ENCODE data around the gene PHRF1. TPM values are rescaled to one million over a fixed set of nuclear protein-coding genes. Genes with fewer than 3 reads are reported as not detected.

Gene PHRF1
- total RNA-seq, 4 donors from 2014 or later = 18.3 to 31.0 (median 19.3) TPM

DNA sequence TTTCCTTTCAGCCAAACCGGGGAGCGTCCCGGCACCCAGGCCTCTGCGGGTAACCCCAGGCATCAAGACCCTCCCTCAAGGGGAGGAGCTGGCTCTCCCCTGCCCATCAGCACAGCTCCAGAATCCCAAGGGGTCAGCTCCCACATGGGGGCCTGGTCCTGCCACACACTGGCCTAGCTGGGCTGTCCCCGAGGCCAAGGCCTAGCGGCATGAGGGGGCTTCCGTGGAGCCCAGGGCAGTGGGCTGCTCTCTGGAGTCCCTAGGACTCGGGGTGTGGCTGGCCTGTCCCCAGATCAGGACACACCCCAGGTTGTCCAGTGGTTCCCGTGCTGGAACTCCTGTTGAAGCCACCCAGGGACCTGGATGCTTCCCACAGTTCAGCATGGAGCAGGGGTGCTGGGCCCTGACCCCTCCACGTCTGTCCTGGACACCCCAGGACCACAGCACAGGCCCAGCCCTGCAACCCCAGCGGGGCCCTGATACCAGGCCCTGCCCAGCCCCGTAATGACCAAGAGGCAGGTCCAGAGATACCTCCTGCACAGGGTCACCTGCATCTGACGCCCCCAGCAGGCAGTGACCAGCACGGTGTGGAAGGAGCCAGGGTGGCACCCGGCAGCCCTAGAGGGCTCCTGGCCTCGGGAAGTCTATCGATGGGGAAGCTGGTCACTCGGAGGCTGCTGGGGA lies 46.4 kb upstream of the PHRF1 start:
- TF ChIP-seq, protein P1, sequence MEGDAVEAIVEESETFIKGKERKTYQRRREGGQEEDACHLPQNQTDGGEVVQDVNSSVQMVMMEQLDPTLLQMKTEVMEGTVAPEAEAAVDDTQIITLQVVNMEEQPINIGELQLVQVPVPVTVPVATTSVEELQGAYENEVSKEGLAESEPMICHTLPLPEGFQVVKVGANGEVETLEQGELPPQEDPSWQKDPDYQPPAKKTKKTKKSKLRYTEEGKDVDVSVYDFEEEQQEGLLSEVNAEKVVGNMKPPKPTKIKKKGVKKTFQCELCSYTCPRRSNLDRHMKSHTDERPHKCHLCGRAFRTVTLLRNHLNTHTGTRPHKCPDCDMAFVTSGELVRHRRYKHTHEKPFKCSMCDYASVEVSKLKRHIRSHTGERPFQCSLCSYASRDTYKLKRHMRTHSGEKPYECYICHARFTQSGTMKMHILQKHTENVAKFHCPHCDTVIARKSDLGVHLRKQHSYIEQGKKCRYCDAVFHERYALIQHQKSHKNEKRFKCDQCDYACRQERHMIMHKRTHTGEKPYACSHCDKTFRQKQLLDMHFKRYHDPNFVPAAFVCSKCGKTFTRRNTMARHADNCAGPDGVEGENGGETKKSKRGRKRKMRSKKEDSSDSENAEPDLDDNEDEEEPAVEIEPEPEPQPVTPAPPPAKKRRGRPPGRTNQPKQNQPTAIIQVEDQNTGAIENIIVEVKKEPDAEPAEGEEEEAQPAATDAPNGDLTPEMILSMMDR (IDR thresholded peaks at IDR 0.05) = no peak
- no peak for TF ChIP-seq POLR2A (IDR thresholded peaks at IDR 0.05)
- 83 to 87% methylated on average over 1 to 3 of the region's 18 CpGs for WGBS, 2 donors
- peaks cover 17 to 20% of the 10 kb centered on the region in 2 donors for H3K36me3 ChIP-seq

DNA sequence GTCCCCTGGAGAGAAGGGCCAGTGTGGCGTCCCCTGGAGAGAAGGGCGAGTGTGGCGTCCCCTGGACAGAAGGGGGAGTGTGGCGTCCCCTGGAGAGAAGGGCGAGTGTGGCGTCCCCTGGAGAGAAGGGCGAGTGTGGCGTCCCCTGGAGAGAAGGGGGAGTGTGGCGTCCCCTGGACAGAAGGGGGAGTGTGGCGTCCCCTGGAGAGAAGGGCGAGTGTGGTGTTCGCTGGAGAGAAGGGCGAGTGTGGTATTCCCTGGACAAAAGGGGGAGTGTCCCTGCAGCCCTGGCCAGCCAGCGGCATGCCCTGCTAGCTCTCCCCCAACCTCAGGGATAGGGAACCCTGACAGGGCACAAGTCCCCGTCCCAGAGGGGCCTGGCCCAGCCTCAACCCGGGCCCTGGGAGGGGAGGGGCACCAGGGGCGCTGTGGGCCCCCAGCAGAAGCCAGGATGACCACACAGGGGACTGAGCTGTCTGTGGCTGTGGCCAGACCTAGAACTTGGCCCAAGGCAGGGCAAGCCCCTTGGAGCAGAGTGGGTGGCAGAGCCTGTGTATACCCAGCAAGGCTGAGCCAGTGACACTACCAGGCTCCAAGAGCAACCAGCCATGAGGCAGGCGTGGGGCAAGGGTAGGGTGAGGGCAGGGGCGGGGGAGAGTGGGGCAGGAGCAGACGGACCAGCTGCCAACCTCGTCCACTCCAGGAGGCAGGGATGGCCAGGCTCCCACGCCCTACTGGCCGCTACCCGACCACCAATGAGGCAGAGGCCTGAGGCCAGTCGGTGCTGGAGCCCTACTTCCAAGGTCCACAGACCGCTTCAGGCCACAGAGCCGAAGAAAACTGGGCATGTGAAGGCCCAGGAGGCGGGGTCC lies 45.1 kb upstream of the PHRF1 start:
- Histone ChIP-seq H3K4me3 (replicated peaks in 1 of 3) (no peak overlapping the region), H3K36me3 (peaks cover 17 to 20% of the 10 kb centered on the region in 2 donors), H3K27me3 (no peaks in the 10 kb centered on the region), H3K27ac (no peak overlapping the region), H3K9me3 (no peaks in the 10 kb centered on the region), H3K4me1 (peaks cover 8 to 19% of the 10 kb centered on the region in 2 donors)
- intact Hi-C loops (cut with DNase I) = no loop called here
- WGBS, 2 donors = 88 to 94% methylated on average over 12 to 26 of the region's 28 CpGs
- DNase-seq = no peak
- TF ChIP-seq, protein P1 (IDR thresholded peaks at IDR 0.05) = no peak
- TF ChIP-seq POLR2A (IDR thresholded peaks at IDR 0.05) = no peak

More for the DNA sequence above, 46.4 kb upstream of the PHRF1 start:
- Histone ChIP-seq H3K4me3 (replicated peaks in 1 of 3) (no peak overlapping the region), H3K27ac (no peak overlapping the region), H3K4me1 (peaks cover 5 to 15% of the 10 kb centered on the region in 2 donors), H3K27me3 (no peaks in the 10 kb centered on the region), H3K9me3 (no peaks in the 10 kb centered on the region)
- intact Hi-C loops (cut with DNase I) = no loop called here
- DNase-seq = no peak

DNA sequence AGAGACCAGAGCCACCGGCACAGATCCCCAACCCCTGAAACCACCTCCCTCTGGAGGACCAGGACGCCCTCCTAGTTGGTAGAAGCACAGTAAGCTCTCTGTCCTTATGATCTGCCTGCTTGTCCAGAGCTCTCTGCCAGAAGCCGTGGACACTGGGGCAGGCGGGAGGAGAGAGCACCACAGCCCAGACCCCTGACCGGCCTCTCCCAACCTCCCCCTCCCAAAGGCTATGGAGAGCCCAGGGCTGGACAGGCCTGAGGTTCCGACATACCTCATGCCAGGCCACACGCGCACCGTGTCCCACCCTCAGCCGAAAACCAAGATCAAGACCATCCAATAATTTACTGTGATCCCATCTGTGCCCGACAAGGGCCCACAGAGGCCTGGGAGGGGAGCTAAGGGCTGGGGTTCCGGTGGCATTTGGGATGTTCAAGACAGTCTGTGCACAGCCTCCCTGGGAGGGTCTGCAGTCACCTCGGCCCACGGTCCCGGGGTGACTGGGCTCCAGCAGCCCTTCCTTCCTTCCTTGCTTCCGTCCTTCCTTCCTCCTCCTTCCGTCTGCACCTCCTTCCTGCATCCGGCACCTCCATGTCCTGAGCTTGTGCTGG lies 44.2 kb upstream of the PHRF1 start:
- Histone ChIP-seq H3K4me3 (replicated peaks in 1 of 3) (no peak overlapping the region), H3K4me1 (peaks cover 17 to 27% of the 10 kb centered on the region in 2 donors), H3K9me3 (no peaks in the 10 kb centered on the region), H3K27me3 (no peaks in the 10 kb centered on the region), H3K36me3 (peaks cover 17 to 20% of the 10 kb centered on the region in 2 donors), H3K27ac (no peak overlapping the region)
- TF ChIP-seq POLR2A (IDR thresholded peaks at IDR 0.05) = no peak
- TF ChIP-seq, protein P1 (IDR thresholded peaks at IDR 0.05) = no peak
- WGBS, 2 donors = 80 to 90% methylated on average over 13 to 16 of the region's 18 CpGs
- DNase-seq = no peak
- intact Hi-C loops (cut with DNase I) = no loop called here

DNA sequence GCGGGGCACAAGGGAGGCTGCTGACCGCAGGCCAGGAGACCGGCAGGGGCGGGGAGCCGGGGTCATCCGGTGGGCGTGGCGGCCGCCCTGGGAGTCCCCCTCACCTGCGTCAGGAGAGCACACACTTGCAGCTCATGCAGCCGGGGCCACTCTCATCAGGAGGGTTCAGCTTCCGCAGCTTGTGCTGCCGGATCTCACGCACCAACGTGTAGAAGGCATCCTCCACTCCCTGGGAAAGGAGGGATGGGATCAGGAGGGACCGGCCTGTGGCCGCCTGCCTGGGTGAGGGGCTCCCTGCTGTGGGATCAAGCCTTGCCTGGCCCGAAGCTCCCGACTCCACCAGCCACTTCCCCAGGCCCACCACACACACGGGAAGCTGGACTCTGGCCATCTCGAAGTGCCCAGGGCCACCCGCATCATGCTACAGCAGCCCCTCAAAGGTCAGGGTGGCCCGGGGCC lies 43.7 kb upstream of the PHRF1 start:
- TF ChIP-seq, protein P1 (IDR thresholded peaks at IDR 0.05) = no peak
- no peak for TF ChIP-seq POLR2A (IDR thresholded peaks at IDR 0.05)
- 84 to 87% methylated on average over 17 to 19 of the region's 23 CpGs for WGBS, 2 donors
- no peaks in the 10 kb centered on the region for H3K27me3 ChIP-seq
- H3K4me1 ChIP-seq = peaks cover 18 to 33% of the 10 kb centered on the region in 2 donors
- H3K9me3 ChIP-seq = no peaks in the 10 kb centered on the region
- peaks cover 17 to 20% of the 10 kb centered on the region in 2 donors for H3K36me3 ChIP-seq
- H3K4me3 ChIP-seq (replicated peaks in 1 of 3) = no peak overlapping the region
- intact Hi-C loops (cut with DNase I) = no loop called here
- no peak for DNase-seq
- no peak overlapping the region for H3K27ac ChIP-seq
